SK-N-SH (cell line): ENCODE data around the gene BAIAP2L1. TPM values are rescaled to one million over a fixed set of nuclear protein-coding genes. Genes with fewer than 3 reads are reported as not detected.

Experiments
- CTCF ChIA-PET: fragments of 300-600, 350-600 bp; formaldehyde crosslinking; extraction: SDS; loops from one replicate; lab custom pipeline; 2021; lab: Yijun Ruan, JAX
- POLR2A ChIA-PET: fragments of 350-600 bp; sonication (Branson Sonifier 250); formaldehyde crosslinking; extraction: SDS; loops from one replicate; lab custom pipeline; 2020; ENCODE audit warnings: antibody characterized with exemption, inconsistent platforms; lab: Yijun Ruan, JAX
- DNase-seq: peaks from one replicate; pipeline ENCODE4 v3.0.0; 2012
- H2AFZ ChIP-seq: fragments of 200-600 bp; sonication (generic); 2 replicates; pipeline ENCODE4 v1.8.1; 2016; ENCODE audit warnings: antibody characterized with exemption, mild to moderate bottlenecking, low read depth
- H3F3A ChIP-seq: fragments of 200-600 bp; sonication (generic); replicated peaks from 2 replicates; pipeline ENCODE3; 2016; ENCODE audit warnings: antibody characterized with exemption, mild to moderate bottlenecking; ENCODE audit not compliant: insufficient read depth
- H3K27ac ChIP-seq, 2 experiments: fragments of 200-500 bp in 1 of 2; fragments of 200-600 bp in 1 of 2; sonication (Bioruptor generic) in 1 of 2; sonication (generic), shearing (Covaris generic) in 1 of 2; 2 replicates each; pipeline versions ENCODE4 v1.5.1 to v1.6.1; 2014 to 2016; ENCODE audit warnings: low read depth in 2 of 2, inconsistent platforms in 1 of 2, low read length in 1 of 2, mild to moderate bottlenecking in 1 of 2, mixed read lengths in 1 of 2
- H3K27me3 ChIP-seq: fragments of 200-600 bp; sonication (generic), shearing (Covaris generic); 2 replicates; pipeline ENCODE4 v1.6.1; 2016; ENCODE audit warnings: mixed run types; ENCODE audit not compliant: insufficient read depth
- H3K36me3 ChIP-seq, 2 experiments: fragments of 200-500 bp in 1 of 2; fragments of 200-600 bp in 1 of 2; sonication (Bioruptor generic) in 1 of 2; sonication (generic) in 1 of 2; replicated peaks in 1 of 2; 2 replicates each; pipeline versions ENCODE3 to v1.5.1; 2014 to 2016; ENCODE audit warnings: low read length in 1 of 2, mild to moderate bottlenecking in 1 of 2; ENCODE audit not compliant: insufficient read depth in 2 of 2, control insufficient read depth in 1 of 2
- H3K4me1 ChIP-seq, 2 experiments: fragments of 200-500 bp in 1 of 2; fragments of 200-600 bp in 1 of 2; sonication (Bioruptor generic) in 1 of 2; sonication (generic), shearing (Covaris generic) in 1 of 2; 2 replicates each; pipeline versions ENCODE4 v1.5.1 to v1.6.1; 2014 to 2016; ENCODE audit warnings: low read depth in 1 of 2, low read length in 1 of 2, mixed run types in 1 of 2; ENCODE audit not compliant: insufficient read depth in 2 of 2, control insufficient read depth in 1 of 2
- H3K4me2 ChIP-seq: fragments of 200-600 bp; sonication (generic), shearing (Covaris generic); 2 replicates; pipeline ENCODE4 v1.6.1; 2017; ENCODE audit warnings: mixed run types
- H3K4me3 ChIP-seq, 2 experiments: fragments of 200-500 bp in 1 of 2; fragments of 200-600 bp in 1 of 2; sonication (Bioruptor generic) in 1 of 2; sonication (generic), shearing (Covaris generic) in 1 of 2; 2 replicates each; pipeline versions ENCODE4 v1.5.1 to v1.8.1; 2014 to 2016; ENCODE audit warnings: low read depth in 2 of 2, inconsistent platforms in 1 of 2, low read length in 1 of 2, mild to moderate bottlenecking in 1 of 2, mixed read lengths in 1 of 2, moderate library complexity in 1 of 2
- H3K79me2 ChIP-seq: fragments of 200-600 bp; sonication (generic); 2 replicates; pipeline ENCODE4 v1.8.1; 2017; ENCODE audit warnings: mild to moderate bottlenecking; ENCODE audit not compliant: insufficient read depth
- H3K9ac ChIP-seq: fragments of 200-600 bp; sonication (generic); 2 replicates; pipeline ENCODE4 v1.6.1; 2017; ENCODE audit warnings: mixed run types
- H3K9me2 ChIP-seq: fragments of 200-600 bp; sonication (generic); 2 replicates; pipeline ENCODE4 v1.6.1; 2017; ENCODE audit warnings: mixed run types
- H3K9me3 ChIP-seq: fragments of 200-600 bp; sonication (generic); 2 replicates; pipeline ENCODE4 v1.6.1; 2017; ENCODE audit warnings: mixed run types, mild to moderate bottlenecking, moderate library complexity
- H4K20me1 ChIP-seq: fragments of 200-600 bp; sonication (generic); 2 replicates; pipeline ENCODE4 v1.6.1; 2017; ENCODE audit warnings: mild to moderate bottlenecking, mixed run types; ENCODE audit not compliant: insufficient read depth
- ELF1 ChIP-seq: IDR thresholded peaks from 2 replicates; pipeline ENCODE4 v1.4.0; 2012
- EZH2phosphoT487 ChIP-seq: fragments of 200-600 bp; sonication (generic); IDR thresholded peaks from 2 replicates; pipeline ENCODE4 v1.6.1; 2017; ENCODE audit warnings: low read depth, mixed run types, mild to moderate bottlenecking, antibody characterized with exemption, moderate library complexity, borderline replicate concordance
- JUND ChIP-seq: IDR thresholded peaks from 2 replicates; pipeline ENCODE4 v1.4.0; 2012
- MXI1 ChIP-seq: IDR thresholded peaks from 2 replicates; pipeline ENCODE4 v1.6.1; 2012; ENCODE audit warnings: mild to moderate bottlenecking, low read depth, low read length, improper control_type of control experiment
- NRF1 ChIP-seq: IDR thresholded peaks from 2 replicates; pipeline ENCODE4 v1.6.1; 2012; ENCODE audit warnings: low read depth, mild to moderate bottlenecking, low read length
- RXRA ChIP-seq: IDR thresholded peaks from 2 replicates; pipeline ENCODE4 v1.4.0; 2012; ENCODE audit warnings: low read depth, mild to moderate bottlenecking, borderline replicate concordance
- SIN3A ChIP-seq: IDR thresholded peaks from 2 replicates; pipeline ENCODE4 v1.6.1; 2012; ENCODE audit warnings: low read depth, mild to moderate bottlenecking, low read length, moderate library complexity, borderline replicate concordance
- TCF12 ChIP-seq: IDR thresholded peaks from 2 replicates; pipeline ENCODE4 v1.4.0; 2012
- TEAD4 ChIP-seq: IDR thresholded peaks from 2 replicates; pipeline ENCODE4 v1.4.0; 2012; ENCODE audit warnings: mild to moderate bottlenecking, borderline replicate concordance; ENCODE audit not compliant: insufficient read depth
- YY1 ChIP-seq: IDR thresholded peaks from 2 replicates; pipeline ENCODE4 v1.4.0; 2012; ENCODE audit warnings: low read depth, mild to moderate bottlenecking
- WGBS: methylation state at CpG from one replicate; pipeline ENCODE4 v1.1.6; 2017; ENCODE audit warnings: low lambda C conversion rate; 5-methylcytosine and 5-hydroxymethylcytosine counted together
- polyA plus RNA-seq, 3 experiments: library from polyadenylated mRNA; depleted of rRNA; stranded (reverse); fragments of >200 nt; gene quantifications; 2 replicates each; pipeline ENCODE4 v1.2.3, GENCODE V29; 2012
- TF ChIP-seq, protein P1 (sequence below): fragments of 200-600 bp; sonication (generic); IDR thresholded peaks from 2 replicates; pipeline ENCODE4 v1.6.1; 2017; ENCODE audit warnings: antibody characterized with exemption, mild to moderate bottlenecking, moderate library complexity
- TF ChIP-seq, protein P2 (sequence below): IDR thresholded peaks from 2 replicates; pipeline ENCODE4 v1.6.1; 2012; ENCODE audit warnings: mild to moderate bottlenecking, low read depth, low read length, moderate library complexity
- TF ChIP-seq, protein P3 (sequence below): fragments of 150-350 bp; IDR thresholded peaks from 2 replicates; pipeline ENCODE4 v1.6.1; 2016; ENCODE audit warnings: mild to moderate bottlenecking, low read depth, low read length
- TF ChIP-seq, protein P4 (sequence below): IDR thresholded peaks from 2 replicates; pipeline ENCODE4 v1.4.0; 2012; ENCODE audit warnings: low read depth
- TF ChIP-seq, protein P5 (sequence below): fragments of 150-350 bp; IDR thresholded peaks from 2 replicates; pipeline ENCODE4 v1.6.1; 2017; ENCODE audit warnings: antibody characterized with exemption, low read length, low read depth, borderline replicate concordance
- TF ChIP-seq, protein P6 (sequence below): IDR thresholded peaks from 2 replicates; pipeline ENCODE4; 2012
- TF ChIP-seq, protein P7 (sequence below): IDR thresholded peaks from 2 replicates; pipeline ENCODE4 v1.4.0; 2012; ENCODE audit warnings: low read depth, borderline replicate concordance
- TF ChIP-seq, protein P8 (sequence below): IDR thresholded peaks from 2 replicates; pipeline ENCODE4 v1.4.0; 2012; ENCODE audit warnings: low read depth, borderline replicate concordance

The BAIAP2L1 gene
- polyA plus RNA-seq, 1 of the 3 experiments (the other 2 are of a cell fraction), result 8.8 TPM

DNA sequence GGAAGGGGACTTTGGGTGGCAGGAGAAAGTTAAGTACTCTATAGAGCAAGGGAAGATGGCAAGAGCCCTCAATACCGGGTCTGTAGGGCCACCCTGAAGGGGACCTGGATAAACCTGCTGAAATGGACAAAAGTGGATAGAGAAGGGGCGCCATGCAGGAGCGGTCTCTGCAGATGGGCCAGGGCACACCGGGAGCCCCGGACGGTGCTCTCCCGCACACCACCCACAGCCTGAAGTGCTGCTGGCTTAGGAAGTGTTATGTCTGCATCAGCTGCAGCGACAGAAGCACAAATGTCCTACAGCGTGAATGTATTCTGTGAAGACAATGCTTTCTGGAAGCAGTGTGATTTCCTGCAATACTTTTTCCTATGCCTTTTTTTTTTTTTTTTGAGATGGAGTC is 81.7 kb downstream of the BAIAP2L1 start (continued):
- TF ChIP-seq RXRA, result no peak
- TF ChIP-seq, all 33 proteins: peak for 0

DNA sequence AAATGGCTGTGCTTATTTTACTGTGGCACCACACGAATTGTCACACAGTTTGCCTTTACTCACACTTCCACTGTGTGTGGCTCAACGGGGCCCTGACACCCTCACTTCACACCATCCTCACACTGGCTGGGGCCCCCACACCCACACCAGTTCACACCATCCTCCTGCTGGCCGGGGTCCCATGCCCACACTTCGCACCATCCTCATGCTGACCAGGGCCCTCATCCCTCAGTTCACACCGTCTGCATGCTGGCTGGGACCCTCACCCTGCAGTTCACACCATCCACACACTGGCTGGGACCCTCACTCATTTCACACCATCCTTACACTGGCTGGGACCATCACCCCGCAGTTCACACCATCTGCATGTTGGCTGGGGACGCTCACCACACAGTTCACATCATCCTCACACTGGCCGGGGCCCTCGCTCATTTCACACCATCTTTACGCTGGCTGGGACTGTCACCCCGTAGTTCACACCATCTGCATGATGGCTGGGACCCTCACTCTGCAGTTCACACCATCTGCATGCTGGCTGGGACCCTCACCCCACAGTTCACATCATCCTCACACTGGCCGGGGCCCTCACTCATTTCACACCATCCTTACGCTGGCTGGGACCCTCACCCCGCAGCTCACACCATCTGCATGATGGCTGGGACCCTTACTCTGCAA is 83.4 kb downstream of the BAIAP2L1 start:
- Histone ChIP-seq H3K36me3 (no peaks in the 10 kb centered on the region), H3K4me1 (no peaks in the 10 kb centered on the region; a peak in 1 of 4 replicates), H3K9me3 (no peaks in the 10 kb centered on the region), H3F3A (no peaks in the 10 kb centered on the region), H4K20me1 (no peaks in the 10 kb centered on the region), H3K27me3 (no peaks in the 10 kb centered on the region), H3K79me2 (no peaks in the 10 kb centered on the region), H3K27ac (no peak overlapping the region), H3K4me3 (no peak overlapping the region), H3K9ac (no peak overlapping the region), H2AFZ (no peak overlapping the region), H3K4me2 (no peak overlapping the region), H3K9me2 (no peaks in the 10 kb centered on the region)
- ChIA-PET CTCF (no interaction called here), POLR2A (no interaction called here)
- WGBS, result 89% methylated on average over 14 of the region's 14 CpGs
- no peak for DNase-seq
- TF ChIP-seq, protein P1, sequence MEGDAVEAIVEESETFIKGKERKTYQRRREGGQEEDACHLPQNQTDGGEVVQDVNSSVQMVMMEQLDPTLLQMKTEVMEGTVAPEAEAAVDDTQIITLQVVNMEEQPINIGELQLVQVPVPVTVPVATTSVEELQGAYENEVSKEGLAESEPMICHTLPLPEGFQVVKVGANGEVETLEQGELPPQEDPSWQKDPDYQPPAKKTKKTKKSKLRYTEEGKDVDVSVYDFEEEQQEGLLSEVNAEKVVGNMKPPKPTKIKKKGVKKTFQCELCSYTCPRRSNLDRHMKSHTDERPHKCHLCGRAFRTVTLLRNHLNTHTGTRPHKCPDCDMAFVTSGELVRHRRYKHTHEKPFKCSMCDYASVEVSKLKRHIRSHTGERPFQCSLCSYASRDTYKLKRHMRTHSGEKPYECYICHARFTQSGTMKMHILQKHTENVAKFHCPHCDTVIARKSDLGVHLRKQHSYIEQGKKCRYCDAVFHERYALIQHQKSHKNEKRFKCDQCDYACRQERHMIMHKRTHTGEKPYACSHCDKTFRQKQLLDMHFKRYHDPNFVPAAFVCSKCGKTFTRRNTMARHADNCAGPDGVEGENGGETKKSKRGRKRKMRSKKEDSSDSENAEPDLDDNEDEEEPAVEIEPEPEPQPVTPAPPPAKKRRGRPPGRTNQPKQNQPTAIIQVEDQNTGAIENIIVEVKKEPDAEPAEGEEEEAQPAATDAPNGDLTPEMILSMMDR, result no peak
- TF ChIP-seq MXI1, result no peak
- TF ChIP-seq, protein P2, sequence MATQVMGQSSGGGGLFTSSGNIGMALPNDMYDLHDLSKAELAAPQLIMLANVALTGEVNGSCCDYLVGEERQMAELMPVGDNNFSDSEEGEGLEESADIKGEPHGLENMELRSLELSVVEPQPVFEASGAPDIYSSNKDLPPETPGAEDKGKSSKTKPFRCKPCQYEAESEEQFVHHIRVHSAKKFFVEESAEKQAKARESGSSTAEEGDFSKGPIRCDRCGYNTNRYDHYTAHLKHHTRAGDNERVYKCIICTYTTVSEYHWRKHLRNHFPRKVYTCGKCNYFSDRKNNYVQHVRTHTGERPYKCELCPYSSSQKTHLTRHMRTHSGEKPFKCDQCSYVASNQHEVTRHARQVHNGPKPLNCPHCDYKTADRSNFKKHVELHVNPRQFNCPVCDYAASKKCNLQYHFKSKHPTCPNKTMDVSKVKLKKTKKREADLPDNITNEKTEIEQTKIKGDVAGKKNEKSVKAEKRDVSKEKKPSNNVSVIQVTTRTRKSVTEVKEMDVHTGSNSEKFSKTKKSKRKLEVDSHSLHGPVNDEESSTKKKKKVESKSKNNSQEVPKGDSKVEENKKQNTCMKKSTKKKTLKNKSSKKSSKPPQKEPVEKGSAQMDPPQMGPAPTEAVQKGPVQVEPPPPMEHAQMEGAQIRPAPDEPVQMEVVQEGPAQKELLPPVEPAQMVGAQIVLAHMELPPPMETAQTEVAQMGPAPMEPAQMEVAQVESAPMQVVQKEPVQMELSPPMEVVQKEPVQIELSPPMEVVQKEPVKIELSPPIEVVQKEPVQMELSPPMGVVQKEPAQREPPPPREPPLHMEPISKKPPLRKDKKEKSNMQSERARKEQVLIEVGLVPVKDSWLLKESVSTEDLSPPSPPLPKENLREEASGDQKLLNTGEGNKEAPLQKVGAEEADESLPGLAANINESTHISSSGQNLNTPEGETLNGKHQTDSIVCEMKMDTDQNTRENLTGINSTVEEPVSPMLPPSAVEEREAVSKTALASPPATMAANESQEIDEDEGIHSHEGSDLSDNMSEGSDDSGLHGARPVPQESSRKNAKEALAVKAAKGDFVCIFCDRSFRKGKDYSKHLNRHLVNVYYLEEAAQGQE, result no peak
- TF ChIP-seq, protein P3, sequence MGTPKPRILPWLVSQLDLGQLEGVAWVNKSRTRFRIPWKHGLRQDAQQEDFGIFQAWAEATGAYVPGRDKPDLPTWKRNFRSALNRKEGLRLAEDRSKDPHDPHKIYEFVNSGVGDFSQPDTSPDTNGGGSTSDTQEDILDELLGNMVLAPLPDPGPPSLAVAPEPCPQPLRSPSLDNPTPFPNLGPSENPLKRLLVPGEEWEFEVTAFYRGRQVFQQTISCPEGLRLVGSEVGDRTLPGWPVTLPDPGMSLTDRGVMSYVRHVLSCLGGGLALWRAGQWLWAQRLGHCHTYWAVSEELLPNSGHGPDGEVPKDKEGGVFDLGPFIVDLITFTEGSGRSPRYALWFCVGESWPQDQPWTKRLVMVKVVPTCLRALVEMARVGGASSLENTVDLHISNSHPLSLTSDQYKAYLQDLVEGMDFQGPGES, result no peak
- TF ChIP-seq, protein P4, sequence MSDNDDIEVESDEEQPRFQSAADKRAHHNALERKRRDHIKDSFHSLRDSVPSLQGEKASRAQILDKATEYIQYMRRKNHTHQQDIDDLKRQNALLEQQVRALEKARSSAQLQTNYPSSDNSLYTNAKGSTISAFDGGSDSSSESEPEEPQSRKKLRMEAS, result no peak
- TF ChIP-seq SIN3A, result no peak
- TF ChIP-seq, protein P5, sequence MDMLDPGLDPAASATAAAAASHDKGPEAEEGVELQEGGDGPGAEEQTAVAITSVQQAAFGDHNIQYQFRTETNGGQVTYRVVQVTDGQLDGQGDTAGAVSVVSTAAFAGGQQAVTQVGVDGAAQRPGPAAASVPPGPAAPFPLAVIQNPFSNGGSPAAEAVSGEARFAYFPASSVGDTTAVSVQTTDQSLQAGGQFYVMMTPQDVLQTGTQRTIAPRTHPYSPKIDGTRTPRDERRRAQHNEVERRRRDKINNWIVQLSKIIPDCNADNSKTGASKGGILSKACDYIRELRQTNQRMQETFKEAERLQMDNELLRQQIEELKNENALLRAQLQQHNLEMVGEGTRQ, result no peak
- no peak for TF ChIP-seq TEAD4
- TF ChIP-seq, protein P6, sequence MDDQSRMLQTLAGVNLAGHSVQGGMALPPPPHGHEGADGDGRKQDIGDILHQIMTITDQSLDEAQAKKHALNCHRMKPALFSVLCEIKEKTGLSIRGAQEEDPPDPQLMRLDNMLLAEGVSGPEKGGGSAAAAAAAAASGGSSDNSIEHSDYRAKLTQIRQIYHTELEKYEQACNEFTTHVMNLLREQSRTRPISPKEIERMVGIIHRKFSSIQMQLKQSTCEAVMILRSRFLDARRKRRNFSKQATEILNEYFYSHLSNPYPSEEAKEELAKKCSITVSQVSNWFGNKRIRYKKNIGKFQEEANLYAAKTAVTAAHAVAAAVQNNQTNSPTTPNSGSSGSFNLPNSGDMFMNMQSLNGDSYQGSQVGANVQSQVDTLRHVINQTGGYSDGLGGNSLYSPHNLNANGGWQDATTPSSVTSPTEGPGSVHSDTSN, result no peak
- TF ChIP-seq, protein P7, sequence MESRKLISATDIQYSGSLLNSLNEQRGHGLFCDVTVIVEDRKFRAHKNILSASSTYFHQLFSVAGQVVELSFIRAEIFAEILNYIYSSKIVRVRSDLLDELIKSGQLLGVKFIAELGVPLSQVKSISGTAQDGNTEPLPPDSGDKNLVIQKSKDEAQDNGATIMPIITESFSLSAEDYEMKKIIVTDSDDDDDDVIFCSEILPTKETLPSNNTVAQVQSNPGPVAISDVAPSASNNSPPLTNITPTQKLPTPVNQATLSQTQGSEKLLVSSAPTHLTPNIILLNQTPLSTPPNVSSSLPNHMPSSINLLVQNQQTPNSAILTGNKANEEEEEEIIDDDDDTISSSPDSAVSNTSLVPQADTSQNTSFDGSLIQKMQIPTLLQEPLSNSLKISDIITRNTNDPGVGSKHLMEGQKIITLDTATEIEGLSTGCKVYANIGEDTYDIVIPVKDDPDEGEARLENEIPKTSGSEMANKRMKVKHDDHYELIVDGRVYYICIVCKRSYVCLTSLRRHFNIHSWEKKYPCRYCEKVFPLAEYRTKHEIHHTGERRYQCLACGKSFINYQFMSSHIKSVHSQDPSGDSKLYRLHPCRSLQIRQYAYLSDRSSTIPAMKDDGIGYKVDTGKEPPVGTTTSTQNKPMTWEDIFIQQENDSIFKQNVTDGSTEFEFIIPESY, result no peak
- TF ChIP-seq ELF1, result no peak
- TF ChIP-seq EZH2phosphoT487, result no peak
- TF ChIP-seq, protein P8, sequence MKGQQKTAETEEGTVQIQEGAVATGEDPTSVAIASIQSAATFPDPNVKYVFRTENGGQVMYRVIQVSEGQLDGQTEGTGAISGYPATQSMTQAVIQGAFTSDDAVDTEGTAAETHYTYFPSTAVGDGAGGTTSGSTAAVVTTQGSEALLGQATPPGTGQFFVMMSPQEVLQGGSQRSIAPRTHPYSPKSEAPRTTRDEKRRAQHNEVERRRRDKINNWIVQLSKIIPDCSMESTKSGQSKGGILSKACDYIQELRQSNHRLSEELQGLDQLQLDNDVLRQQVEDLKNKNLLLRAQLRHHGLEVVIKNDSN, result no peak
- no peak for TF ChIP-seq TCF12
- TF ChIP-seq RXRA, result no peak
- TF ChIP-seq YY1, result no peak
- no peak for TF ChIP-seq NRF1
- no peak for TF ChIP-seq JUND
